BJ (cell line): ENCODE data around the gene SMIM11. TPM values are rescaled to one million over a fixed set of nuclear protein-coding genes. Genes with fewer than 3 reads are reported as not detected.

ENCODE experiments used
- CTCF ChIA-PET: fragments of 350-600 bp; formaldehyde crosslinking; extraction: SDS; loops from one replicate; lab custom pipeline; 2021; ENCODE audit warnings: antibody characterized with exemption, inconsistent platforms; lab: Yijun Ruan, JAX
- POLR2A ChIA-PET: fragments of 300-600 bp; sonication (Branson Sonifier 250); formaldehyde crosslinking; extraction: SDS; loops from one replicate; lab custom pipeline; 2021; ENCODE audit warnings: antibody characterized with exemption; lab: Charles Lee
- DNase-seq: peaks from one replicate; pipeline ENCODE4 v3.0.0-alpha.2; 2011; ENCODE audit warnings: low read depth
- H3K27me3 ChIP-seq: 2 replicates; pipeline ENCODE4 v1.6.0; 2011; ENCODE audit warnings: low read length; ENCODE audit not compliant: control insufficient read depth, insufficient read depth
- H3K36me3 ChIP-seq: 2 replicates; pipeline ENCODE4 v1.5.1; 2011; ENCODE audit warnings: low read length; ENCODE audit not compliant: control insufficient read depth, insufficient read depth
- H3K4me3 ChIP-seq: 2 replicates; pipeline ENCODE4 v1.5.1; 2011; ENCODE audit warnings: low read depth, mild to moderate bottlenecking, control low read depth, low read length
- polyA plus RNA-seq: library from polyadenylated mRNA; depleted of rRNA; stranded (reverse); fragments of >200 nt; gene quantifications from 2 replicates; pipeline ENCODE4 v1.2.3, GENCODE V29; 2011
- TF ChIP-seq, protein P1 (sequence below): IDR thresholded peaks from 2 replicates; pipeline ENCODE4 v1.5.1; 2011; ENCODE audit warnings: low read depth, mild to moderate bottlenecking, control low read depth, inconsistent platforms, low read length, moderate library complexity; ENCODE audit not compliant: insufficient read depth

The SMIM11 gene
- polyA plus RNA-seq, 1 experiment, result 10.5 TPM

DNA sequence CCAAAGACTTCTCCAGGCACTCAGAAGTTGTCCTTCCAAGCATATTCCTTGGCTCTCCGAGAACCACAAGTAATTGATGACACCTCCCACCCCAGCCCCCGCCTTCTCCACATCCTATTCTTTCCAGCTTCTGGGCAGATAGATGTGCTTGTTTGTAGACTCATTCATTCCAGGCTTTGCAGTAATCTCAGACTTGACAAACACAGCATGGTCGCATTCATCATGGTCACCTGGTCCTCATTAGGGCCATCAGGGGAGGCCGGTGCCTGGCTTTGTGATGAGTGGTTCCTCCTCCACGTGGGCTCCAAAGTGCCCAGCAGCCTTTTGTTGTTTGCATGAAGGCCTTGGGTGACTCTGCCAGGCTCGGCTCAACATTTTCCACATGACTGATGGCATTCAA is 40.0 kb upstream of the SMIM11 start:
- ChIA-PET CTCF (interaction anchor here (1.9 to 2.7 kb wide), 2 partner anchors 14 to 412 kb away, joined by 14 to 18 read pairs; no protein-coding TSS in a partner anchor), POLR2A (no interaction called here)
- no peak overlapping the region for H3K4me3 ChIP-seq
- TF ChIP-seq, protein P1, sequence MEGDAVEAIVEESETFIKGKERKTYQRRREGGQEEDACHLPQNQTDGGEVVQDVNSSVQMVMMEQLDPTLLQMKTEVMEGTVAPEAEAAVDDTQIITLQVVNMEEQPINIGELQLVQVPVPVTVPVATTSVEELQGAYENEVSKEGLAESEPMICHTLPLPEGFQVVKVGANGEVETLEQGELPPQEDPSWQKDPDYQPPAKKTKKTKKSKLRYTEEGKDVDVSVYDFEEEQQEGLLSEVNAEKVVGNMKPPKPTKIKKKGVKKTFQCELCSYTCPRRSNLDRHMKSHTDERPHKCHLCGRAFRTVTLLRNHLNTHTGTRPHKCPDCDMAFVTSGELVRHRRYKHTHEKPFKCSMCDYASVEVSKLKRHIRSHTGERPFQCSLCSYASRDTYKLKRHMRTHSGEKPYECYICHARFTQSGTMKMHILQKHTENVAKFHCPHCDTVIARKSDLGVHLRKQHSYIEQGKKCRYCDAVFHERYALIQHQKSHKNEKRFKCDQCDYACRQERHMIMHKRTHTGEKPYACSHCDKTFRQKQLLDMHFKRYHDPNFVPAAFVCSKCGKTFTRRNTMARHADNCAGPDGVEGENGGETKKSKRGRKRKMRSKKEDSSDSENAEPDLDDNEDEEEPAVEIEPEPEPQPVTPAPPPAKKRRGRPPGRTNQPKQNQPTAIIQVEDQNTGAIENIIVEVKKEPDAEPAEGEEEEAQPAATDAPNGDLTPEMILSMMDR, result no peak
- peak; percentile 61 for DNase-seq
- H3K36me3 ChIP-seq, result no peaks in the 10 kb centered on the region
- H3K27me3 ChIP-seq, result no peaks in the 10 kb centered on the region

DNA sequence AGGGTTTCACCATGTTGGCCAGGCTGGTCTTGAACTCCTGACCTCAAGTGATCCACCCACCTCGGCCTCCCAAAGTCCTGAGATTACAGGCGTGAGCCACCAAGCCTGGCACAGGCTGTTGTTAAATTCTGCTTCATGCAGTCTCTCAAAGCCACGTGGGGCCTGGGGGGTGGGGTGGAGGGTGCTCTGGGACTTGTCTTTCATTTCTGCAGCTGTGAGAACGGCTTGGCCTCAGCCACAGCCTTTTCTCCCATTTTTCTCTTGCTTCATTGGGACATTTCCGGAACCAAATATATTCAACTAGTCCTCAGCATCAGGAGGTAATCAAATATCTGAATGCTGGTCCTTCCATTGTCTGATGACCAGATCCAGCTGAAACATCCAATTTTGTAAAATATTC is 39.1 kb upstream of the SMIM11 start:
- Histone ChIP-seq H3K27me3 (no peaks in the 10 kb centered on the region), H3K36me3 (no peaks in the 10 kb centered on the region), H3K4me3 (no peak overlapping the region)
- CTCF ChIA-PET, result interaction anchor here (1.6 to 2.7 kb wide), 4 partner anchors 10 to 413 kb away, joined by 4 to 18 read pairs (median 13); no protein-coding TSS in a partner anchor
- TF ChIP-seq, protein P1, result no peak
- POLR2A ChIA-PET, result no interaction called here
- DNase-seq, result no peak

DNA sequence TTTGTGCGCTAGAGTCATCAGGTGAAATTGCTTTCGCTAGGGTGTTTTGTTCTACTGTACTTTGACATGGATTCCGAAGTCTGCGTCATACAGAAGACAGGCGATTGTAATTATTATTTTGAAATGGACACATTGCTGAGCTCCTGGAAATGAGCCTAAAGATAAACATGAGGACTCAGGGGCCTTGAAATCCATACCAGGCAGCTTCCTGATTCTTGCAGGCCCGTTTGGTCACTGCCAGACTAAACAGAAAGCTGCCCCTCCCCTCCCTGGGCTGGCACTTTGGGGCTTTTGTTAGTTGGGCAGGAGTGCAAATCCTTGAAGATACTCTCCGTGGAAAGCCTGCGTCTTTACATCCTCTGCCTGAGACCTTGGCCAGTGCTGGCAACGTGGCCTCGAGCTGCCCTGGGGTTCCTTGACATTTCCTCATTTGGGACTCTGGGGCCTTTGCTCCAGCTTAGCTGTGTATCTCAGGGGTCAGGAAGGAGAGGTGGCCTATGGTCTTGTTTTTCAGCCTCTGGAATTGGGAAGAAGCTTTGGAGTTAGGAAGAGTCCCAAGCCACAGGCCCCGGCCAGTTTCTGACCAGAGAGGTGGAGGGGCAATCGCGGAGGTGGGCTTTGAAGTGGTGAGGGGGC is 38.4 kb upstream of the SMIM11 start:
- ChIA-PET POLR2A (no interaction called here), CTCF (interaction anchor here (0.7 to 2.1 kb wide), 5 partner anchors 9 to 413 kb away, joined by 3 to 18 read pairs (median 4); no protein-coding TSS in a partner anchor)
- Histone ChIP-seq H3K36me3 (no peaks in the 10 kb centered on the region), H3K4me3 (no peak overlapping the region), H3K27me3 (no peaks in the 10 kb centered on the region)
- peak; percentile 26 for DNase-seq
- TF ChIP-seq, protein P1, result no peak

DNA sequence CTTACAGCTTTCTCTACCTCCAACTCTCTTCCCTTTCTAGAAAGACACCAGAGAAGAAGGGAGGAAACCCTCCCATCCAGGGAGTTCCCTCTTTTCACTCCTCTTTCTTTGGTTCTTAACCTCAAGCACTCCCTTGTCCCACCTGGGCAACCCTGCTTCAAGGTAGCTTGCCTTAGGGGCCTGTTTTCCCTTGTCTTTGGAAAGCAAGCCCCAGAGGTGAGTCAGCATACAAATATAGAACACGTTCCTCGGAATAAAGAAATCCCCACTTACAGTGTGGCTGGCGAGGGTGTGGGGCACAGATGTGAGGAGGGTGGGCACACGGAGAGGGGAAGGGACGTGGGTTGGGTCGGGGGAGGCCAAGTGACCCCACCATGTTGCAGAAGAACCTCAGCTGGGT is 37.6 kb upstream of the SMIM11 start:
- H3K36me3 ChIP-seq, result no peaks in the 10 kb centered on the region
- TF ChIP-seq, protein P1, result no peak
- DNase-seq, result no peak
- H3K4me3 ChIP-seq, result no peak overlapping the region
- ChIA-PET POLR2A (no interaction called here), CTCF (interaction anchor here (0.7 to 2.1 kb wide), 6 partner anchors 9 to 414 kb away, joined by 3 to 18 read pairs (median 4); no protein-coding TSS in a partner anchor)
- no peaks in the 10 kb centered on the region for H3K27me3 ChIP-seq

DNA sequence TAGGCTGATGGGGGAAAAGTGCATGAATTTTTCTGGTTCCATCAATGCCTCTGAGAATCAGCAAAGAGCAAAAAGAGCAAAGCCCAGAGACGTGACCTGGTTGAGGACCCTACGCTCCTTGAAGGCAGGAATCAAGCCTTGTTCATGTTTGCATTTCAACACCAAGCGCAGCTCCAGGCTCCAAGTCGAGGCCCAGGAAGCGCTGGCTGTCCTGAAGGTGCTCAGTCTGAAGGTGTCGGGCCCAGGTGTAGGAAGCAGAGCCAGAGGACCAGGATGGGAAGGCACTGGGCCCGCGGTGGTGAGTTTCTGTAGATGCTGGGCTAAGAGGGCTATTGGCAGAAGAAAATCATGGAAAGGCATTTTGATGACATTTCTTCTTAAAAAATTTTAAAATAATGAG is 37.1 kb upstream of the SMIM11 start:
- Histone ChIP-seq H3K36me3 (no peaks in the 10 kb centered on the region), H3K4me3 (no peak overlapping the region), H3K27me3 (no peaks in the 10 kb centered on the region)
- TF ChIP-seq, protein P1, result no peak
- CTCF ChIA-PET, result interaction anchor here (1.1 to 2.1 kb wide), 4 partner anchors 10 to 414 kb away, joined by 3 to 18 read pairs (median 6); no protein-coding TSS in a partner anchor
- POLR2A ChIA-PET, result no interaction called here
- no peak for DNase-seq
